Measurements from ENCODE around the gene CTU2.

CTU2 gene

DNA sequence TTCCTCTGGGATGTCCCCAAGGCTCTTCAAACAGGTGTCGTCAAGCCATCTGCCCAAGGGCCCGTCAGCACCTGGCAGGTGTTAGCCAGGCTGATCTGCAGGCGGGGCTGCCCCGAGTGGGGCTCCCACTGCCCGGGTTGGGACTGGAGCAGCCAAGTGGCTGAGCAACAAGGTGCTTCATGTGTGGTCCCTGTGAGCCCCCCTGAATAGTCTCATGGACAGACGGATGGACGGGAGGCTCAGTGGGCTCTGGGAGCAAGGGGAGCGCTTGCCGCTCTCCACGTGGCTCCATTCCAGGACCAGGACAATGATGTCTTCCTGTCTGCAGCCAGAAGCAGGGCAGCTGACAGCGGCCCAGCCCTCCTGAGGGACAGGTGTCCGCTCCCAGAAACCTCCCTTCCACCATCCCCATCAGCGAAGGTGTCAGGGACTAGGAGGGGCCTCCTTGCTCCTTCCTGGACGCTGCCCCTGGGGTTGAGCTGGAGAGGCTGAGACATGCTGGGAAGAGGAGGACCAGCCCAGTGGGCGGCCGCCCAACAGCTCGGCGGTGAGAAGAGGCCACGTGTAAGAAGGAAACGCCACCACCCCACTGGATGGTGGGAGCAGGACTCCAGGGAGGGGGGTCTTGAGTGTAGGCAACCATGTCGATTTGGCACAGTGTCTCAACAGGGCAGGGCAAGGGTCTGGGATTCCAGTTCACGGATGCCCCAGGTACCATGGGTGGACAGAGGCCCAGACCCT lies 29.6 kb upstream of the CTU2 start:
- Histone ChIP-seq H3K56ac (ENCODE audit: low read length) (no peak overlapping the region), H3K27ac (ENCODE audit: low read depth, low read length) (no peak overlapping the region), H2BK120ac (ENCODE audit: low read depth, low read length) (no peak overlapping the region), H2AK5ac (ENCODE audit: low read length) (no peak overlapping the region), H3K36me3 (ENCODE audit: control insufficient read depth, insufficient read depth, low read length) (no peaks in the 10 kb centered on the region), H3K79me1 (ENCODE audit: low read length) (no peaks in the 10 kb centered on the region), H3K4ac (ENCODE audit: low read depth, low read length) (no peak overlapping the region), H3K23ac (ENCODE audit: low read length) (no peak overlapping the region), H4K8ac (ENCODE audit: low read depth, low read length) (no peak overlapping the region), H2BK5ac (ENCODE audit: low read length) (no peak overlapping the region), H3K18ac (ENCODE audit: low read length) (no peak overlapping the region), H3K9ac (ENCODE audit: low read length) (no peak overlapping the region), H2BK15ac (replicated peaks; ENCODE audit: low read depth) (no peak overlapping the region), H3K4me1 (ENCODE audit: control insufficient read depth, low read depth, low read length) (no peaks in the 10 kb centered on the region), H3K27me3 (ENCODE audit: insufficient read depth, low read length, poor library complexity) (no peaks in the 10 kb centered on the region), H3K4me3 (ENCODE audit: low read length) (no peak overlapping the region), H3K79me2 (ENCODE audit: control insufficient read depth, insufficient read depth, low read length) (no peaks in the 10 kb centered on the region), H4K5ac (ENCODE audit: low read length) (no peak overlapping the region), H3K4me2 (ENCODE audit: low read length) (no peak overlapping the region)
- no peak for DNase-seq
- no CpG with 5 or more reads among the region's 22 CpGs for WGBS (ENCODE audit: extremely low coverage, insufficient coverage, low lambda C conversion rate)

DNA sequence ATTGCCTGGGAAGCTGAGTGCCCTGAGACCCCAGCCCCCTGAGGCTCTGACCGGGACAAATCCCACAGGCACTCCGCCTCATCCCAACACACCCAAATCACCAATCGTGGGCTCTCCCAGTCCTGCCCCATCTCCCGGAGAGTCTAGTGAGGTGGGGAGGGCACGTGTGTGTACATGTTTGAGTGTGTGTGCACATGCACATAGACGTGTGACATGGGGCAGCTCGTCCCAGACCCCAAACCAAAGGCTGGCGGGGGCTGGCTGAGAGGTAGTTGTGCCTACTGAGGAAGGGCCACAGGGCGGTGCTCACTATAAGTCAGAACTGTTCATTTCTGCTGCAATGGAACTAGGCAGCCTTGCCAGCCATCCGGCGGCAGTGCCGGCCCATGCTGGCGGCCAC lies 28.6 kb upstream of the CTU2 start:
- WGBS (ENCODE audit: extremely low coverage, insufficient coverage, low lambda C conversion rate) = no CpG with 5 or more reads among the region's 13 CpGs
- H3K27ac ChIP-seq (ENCODE audit: low read depth, low read length) = no peak overlapping the region
- H3K79me1 ChIP-seq (ENCODE audit: low read length) = no peaks in the 10 kb centered on the region
- no peaks in the 10 kb centered on the region for H3K36me3 ChIP-seq (ENCODE audit: control insufficient read depth, insufficient read depth, low read length)
- no peak overlapping the region for H4K8ac ChIP-seq (ENCODE audit: low read depth, low read length)
- H3K4me1 ChIP-seq (ENCODE audit: control insufficient read depth, low read depth, low read length) = no peaks in the 10 kb centered on the region
- no peak overlapping the region for H3K4me2 ChIP-seq (ENCODE audit: low read length)
- no peaks in the 10 kb centered on the region for H3K27me3 ChIP-seq (ENCODE audit: insufficient read depth, low read length, poor library complexity)
- DNase-seq = no peak
- no peak overlapping the region for H3K9ac ChIP-seq (ENCODE audit: low read length)
- H3K4ac ChIP-seq (ENCODE audit: low read depth, low read length) = no peak overlapping the region
- no peak overlapping the region for H3K18ac ChIP-seq (ENCODE audit: low read length)
- H2BK15ac ChIP-seq (replicated peaks; ENCODE audit: low read depth) = no peak overlapping the region
- no peak overlapping the region for H3K56ac ChIP-seq (ENCODE audit: low read length)
- no peak overlapping the region for H3K23ac ChIP-seq (ENCODE audit: low read length)
- no peak overlapping the region for H2BK120ac ChIP-seq (ENCODE audit: low read depth, low read length)
- no peak overlapping the region for H2AK5ac ChIP-seq (ENCODE audit: low read length)
- no peak overlapping the region for H3K4me3 ChIP-seq (ENCODE audit: low read length)
- H2BK5ac ChIP-seq (ENCODE audit: low read length) = no peak overlapping the region
- H3K79me2 ChIP-seq (ENCODE audit: control insufficient read depth, insufficient read depth, low read length) = no peaks in the 10 kb centered on the region
- no peak overlapping the region for H4K5ac ChIP-seq (ENCODE audit: low read length)

DNA sequence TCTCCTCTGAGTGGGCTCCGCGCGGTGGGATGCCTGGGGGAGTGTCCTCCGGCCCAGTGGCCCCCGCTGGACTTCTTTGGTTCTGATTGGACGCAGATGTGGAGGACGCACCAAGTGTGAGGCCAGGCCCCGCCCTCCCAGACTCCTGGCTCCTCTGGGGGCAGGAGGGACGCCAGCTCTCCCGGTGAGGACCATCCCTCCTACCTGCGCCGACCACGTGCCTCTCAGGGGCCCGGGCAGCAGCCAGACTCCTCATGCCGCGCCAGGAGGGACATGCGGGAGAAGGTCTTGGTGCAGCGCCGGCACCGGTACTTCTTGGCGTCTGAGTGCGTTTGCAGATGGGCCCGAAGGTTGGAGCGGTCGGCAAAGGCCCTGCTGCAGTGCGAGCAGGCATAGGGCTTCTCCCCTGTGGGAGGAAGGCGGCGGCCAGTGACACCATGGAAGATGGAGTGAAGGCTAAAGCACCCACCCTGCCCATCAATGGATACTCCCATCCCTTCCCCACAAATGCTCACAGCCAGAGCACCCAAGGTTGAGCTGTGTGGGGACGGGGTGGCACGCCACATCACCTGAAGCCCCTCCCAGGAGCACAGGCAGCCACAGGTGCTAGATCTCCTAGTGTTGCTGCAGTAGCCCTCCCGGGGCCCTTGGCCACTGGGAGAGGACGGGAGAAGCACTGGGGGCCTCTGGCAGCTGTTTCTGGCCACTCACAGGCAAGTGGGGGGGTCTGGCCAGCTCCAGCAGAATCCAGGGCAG lies 27.9 kb upstream of the CTU2 start:
- DNase-seq = no peak
- no peak overlapping the region for H3K27ac ChIP-seq (ENCODE audit: low read depth, low read length)
- no peak overlapping the region for H4K8ac ChIP-seq (ENCODE audit: low read depth, low read length)
- H3K56ac ChIP-seq (ENCODE audit: low read length) = no peak overlapping the region
- WGBS (ENCODE audit: extremely low coverage, insufficient coverage, low lambda C conversion rate) = no CpG with 5 or more reads among the region's 32 CpGs
- H3K23ac ChIP-seq (ENCODE audit: low read length) = no peak overlapping the region
- H2BK5ac ChIP-seq (ENCODE audit: low read length) = no peak overlapping the region
- no peaks in the 10 kb centered on the region for H3K79me2 ChIP-seq (ENCODE audit: control insufficient read depth, insufficient read depth, low read length)
- H3K27me3 ChIP-seq (ENCODE audit: insufficient read depth, low read length, poor library complexity) = no peaks in the 10 kb centered on the region
- H3K36me3 ChIP-seq (ENCODE audit: control insufficient read depth, insufficient read depth, low read length) = no peaks in the 10 kb centered on the region
- no peaks in the 10 kb centered on the region for H3K4me1 ChIP-seq (ENCODE audit: control insufficient read depth, low read depth, low read length)
- H3K4me2 ChIP-seq (ENCODE audit: low read length) = no peak overlapping the region
- no peaks in the 10 kb centered on the region for H3K79me1 ChIP-seq (ENCODE audit: low read length)
- H3K9ac ChIP-seq (ENCODE audit: low read length) = no peak overlapping the region
- H3K4ac ChIP-seq (ENCODE audit: low read depth, low read length) = no peak overlapping the region
- H4K5ac ChIP-seq (ENCODE audit: low read length) = no peak overlapping the region
- no peak overlapping the region for H2BK120ac ChIP-seq (ENCODE audit: low read depth, low read length)
- H2BK15ac ChIP-seq (replicated peaks; ENCODE audit: low read depth) = no peak overlapping the region
- H3K18ac ChIP-seq (ENCODE audit: low read length) = no peak overlapping the region
- H2AK5ac ChIP-seq (ENCODE audit: low read length) = no peak overlapping the region
- no peak overlapping the region for H3K4me3 ChIP-seq (ENCODE audit: low read length)

DNA sequence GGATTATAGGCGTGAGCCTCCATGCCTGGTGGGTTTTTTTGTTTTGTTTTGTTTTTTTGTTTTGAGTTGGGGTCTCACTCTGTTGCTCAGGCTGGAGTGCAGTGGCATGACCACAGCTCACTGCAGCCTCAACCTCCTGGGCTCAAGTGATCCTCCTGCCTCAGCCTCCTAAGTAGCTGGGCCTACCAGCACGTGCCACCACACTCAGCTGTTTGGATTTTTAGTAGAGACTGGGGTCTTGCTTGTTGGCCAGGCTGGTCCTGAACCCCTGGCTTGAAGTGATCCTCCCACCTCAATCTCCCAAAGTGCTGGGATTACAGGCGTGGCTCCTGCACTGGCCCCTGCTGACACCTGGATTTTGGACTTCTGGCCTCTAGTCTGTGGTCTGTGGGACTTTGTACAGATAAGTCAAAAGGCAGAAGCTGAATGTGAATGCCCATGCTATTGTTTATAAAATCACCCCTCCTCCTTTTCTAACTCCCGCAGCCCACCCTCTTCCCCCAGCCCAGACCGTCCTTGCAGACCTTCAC lies 25.7 kb upstream of the CTU2 start:
- no peak overlapping the region for H4K5ac ChIP-seq (ENCODE audit: low read length)
- H2AK5ac ChIP-seq (ENCODE audit: low read length) = no peak overlapping the region
- H3K9ac ChIP-seq (ENCODE audit: low read length) = no peak overlapping the region
- no peak overlapping the region for H3K56ac ChIP-seq (ENCODE audit: low read length)
- no CpG with 5 or more reads among the region's 5 CpGs for WGBS (ENCODE audit: extremely low coverage, insufficient coverage, low lambda C conversion rate)
- no peak overlapping the region for H3K4me3 ChIP-seq (ENCODE audit: low read length)
- H3K36me3 ChIP-seq (ENCODE audit: control insufficient read depth, insufficient read depth, low read length) = no peaks in the 10 kb centered on the region
- no peak overlapping the region for H3K23ac ChIP-seq (ENCODE audit: low read length)
- H2BK120ac ChIP-seq (ENCODE audit: low read depth, low read length) = no peak overlapping the region
- no peak overlapping the region for H2BK5ac ChIP-seq (ENCODE audit: low read length)
- H3K27me3 ChIP-seq (ENCODE audit: insufficient read depth, low read length, poor library complexity) = no peaks in the 10 kb centered on the region
- no peak overlapping the region for H3K4ac ChIP-seq (ENCODE audit: low read depth, low read length)
- H4K8ac ChIP-seq (ENCODE audit: low read depth, low read length) = no peak overlapping the region
- no peaks in the 10 kb centered on the region for H3K79me1 ChIP-seq (ENCODE audit: low read length)
- H2BK15ac ChIP-seq (replicated peaks; ENCODE audit: low read depth) = no peak overlapping the region
- no peak overlapping the region for H3K4me2 ChIP-seq (ENCODE audit: low read length)
- no peak for DNase-seq
- no peak overlapping the region for H3K18ac ChIP-seq (ENCODE audit: low read length)
- no peaks in the 10 kb centered on the region for H3K79me2 ChIP-seq (ENCODE audit: control insufficient read depth, insufficient read depth, low read length)
- no peak overlapping the region for H3K27ac ChIP-seq (ENCODE audit: low read depth, low read length)
- no peaks in the 10 kb centered on the region for H3K4me1 ChIP-seq (ENCODE audit: control insufficient read depth, low read depth, low read length)

DNA sequence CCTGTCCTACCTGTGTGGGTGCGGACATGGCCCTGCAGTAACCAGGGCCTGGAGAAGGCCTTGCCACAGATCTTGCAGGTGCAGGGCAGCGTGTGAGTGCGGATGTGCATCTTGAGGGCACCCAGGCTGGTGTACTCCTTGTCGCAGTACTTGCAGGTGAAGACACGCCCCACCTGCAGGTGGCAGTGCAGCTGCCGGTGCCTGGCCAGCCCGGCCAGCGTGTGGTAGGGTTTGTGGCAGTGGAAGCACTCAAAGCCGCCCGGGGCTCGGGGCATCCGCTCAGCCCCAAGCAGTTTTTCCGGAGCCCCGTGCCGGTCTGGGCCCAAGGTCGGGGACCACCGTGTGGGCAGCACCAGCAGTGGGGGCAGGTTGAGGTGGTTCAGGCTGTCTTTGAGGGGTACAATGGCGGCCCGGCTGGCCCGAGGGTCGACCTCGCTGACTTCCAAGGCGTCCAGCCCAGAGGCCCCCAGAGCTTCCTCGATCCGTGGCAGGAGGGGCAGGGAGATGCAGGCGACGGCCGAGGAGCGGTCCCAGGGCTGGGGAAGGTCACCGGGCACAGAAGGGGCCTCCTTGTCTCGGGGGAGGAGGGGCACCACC lies 25.1 kb upstream of the CTU2 start:
- WGBS (ENCODE audit: extremely low coverage, insufficient coverage, low lambda C conversion rate) = no CpG with 5 or more reads among the region's 31 CpGs
- Histone ChIP-seq H2AK5ac (ENCODE audit: low read length) (no peak overlapping the region), H3K79me2 (ENCODE audit: control insufficient read depth, insufficient read depth, low read length) (no peaks in the 10 kb centered on the region), H2BK15ac (replicated peaks; ENCODE audit: low read depth) (no peak overlapping the region), H3K27me3 (ENCODE audit: insufficient read depth, low read length, poor library complexity) (no peaks in the 10 kb centered on the region), H3K4me1 (ENCODE audit: control insufficient read depth, low read depth, low read length) (no peaks in the 10 kb centered on the region), H3K4me2 (ENCODE audit: low read length) (no peak overlapping the region), H4K8ac (ENCODE audit: low read depth, low read length) (no peak overlapping the region), H3K56ac (ENCODE audit: low read length) (no peak overlapping the region), H2BK120ac (ENCODE audit: low read depth, low read length) (no peak overlapping the region), H3K79me1 (ENCODE audit: low read length) (no peaks in the 10 kb centered on the region), H3K23ac (ENCODE audit: low read length) (no peak overlapping the region), H4K5ac (ENCODE audit: low read length) (no peak overlapping the region), H2BK5ac (ENCODE audit: low read length) (no peak overlapping the region), H3K4ac (ENCODE audit: low read depth, low read length) (no peak overlapping the region), H3K36me3 (ENCODE audit: control insufficient read depth, insufficient read depth, low read length) (no peaks in the 10 kb centered on the region), H3K9ac (ENCODE audit: low read length) (no peak overlapping the region), H3K4me3 (ENCODE audit: low read length) (no peak overlapping the region), H3K18ac (ENCODE audit: low read length) (no peak overlapping the region), H3K27ac (ENCODE audit: low read depth, low read length) (no peak overlapping the region)
- DNase-seq = peak; percentile 49

All from mesendoderm (in vitro differentiated cells).